DMS153 treated with DMSO at 0.1 percent for 48 hours (cell line): ENCODE results near the gene CFAP157.
"Not testable (repeated sequence)": the region's sequence is repeated elsewhere in the genome, so short reads cannot be mapped to it uniquely, and the experiment has no call there.

Experiments used
- DNase-seq: peaks from one replicate; lab custom pipeline; 2025; ENCODE audit not compliant: unreplicated experiment; lab: John Stamatoyannopoulos, UW

Gene CFAP157

GRCh38 chr9:127734747-127735529, 28.1 kb downstream of the CFAP157 start, which contains the start of gene TOR2A:
Gene TOR2A, minus strand, starts transcription at chr9:127735294. Its CDS starts 24 bp downstream, at chr9:127735270.
- peak; percentile 96 for DNase-seq

- no peak for DNase-seq
These were observed 28.9 kb downstream of the CFAP157 start for GRCh38 chr9:127735530-127736185.

DNA sequence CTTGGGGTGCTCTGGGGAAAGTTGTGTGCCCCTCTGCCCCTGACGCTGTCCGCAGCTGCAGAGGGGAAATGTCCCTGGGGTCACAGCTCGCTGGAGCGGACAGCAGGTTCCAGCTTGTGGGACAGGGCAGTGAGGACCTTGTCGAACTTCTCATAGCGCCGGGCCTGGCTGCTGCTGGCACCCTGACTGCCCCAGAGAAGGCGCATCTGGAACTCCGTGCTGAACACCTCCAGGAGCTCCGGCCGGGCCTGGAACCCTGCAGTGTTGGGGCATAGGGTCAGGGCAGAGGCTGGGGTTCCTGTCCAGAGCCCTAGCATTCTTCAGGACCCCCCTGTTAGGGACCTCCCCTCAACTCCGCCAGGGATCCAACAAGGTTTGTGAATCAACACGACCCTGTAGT, 31.9 kb downstream of the CFAP157 start:
- no peak for DNase-seq

DNA sequence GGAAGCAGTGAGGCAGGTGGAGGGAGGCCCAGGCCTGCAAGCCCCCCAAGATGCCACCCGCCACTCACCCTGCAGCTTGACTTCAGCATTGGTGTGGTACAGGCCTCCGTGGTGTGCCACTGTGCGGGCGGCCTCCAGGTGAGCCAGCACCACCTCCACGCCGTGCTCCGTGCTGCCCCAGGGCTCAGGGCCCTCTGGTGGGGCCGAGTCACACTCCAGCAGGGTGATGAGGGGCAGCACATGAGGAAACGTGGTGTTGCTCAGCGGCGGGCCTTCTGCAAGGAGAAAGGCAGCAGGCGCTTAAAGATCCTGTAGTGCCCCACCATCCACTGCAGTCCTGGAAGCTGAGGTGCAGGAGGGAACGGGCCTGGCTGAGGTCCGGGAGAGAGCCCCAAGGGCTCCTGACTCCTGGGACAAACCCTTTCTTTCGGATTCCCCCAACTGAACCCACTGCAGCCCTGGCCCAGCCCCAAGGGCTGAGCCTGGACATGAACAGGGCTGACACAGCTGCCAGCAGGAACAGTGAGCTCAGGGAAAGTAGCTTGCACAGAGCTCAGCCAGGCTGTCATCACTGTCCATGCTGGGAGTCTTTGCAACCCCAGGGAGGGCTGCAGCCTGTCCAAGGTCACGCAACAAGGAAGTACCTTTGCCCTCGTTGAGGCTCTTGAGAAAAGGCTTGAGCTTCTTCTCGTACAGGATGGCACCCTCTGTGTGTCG, 33.0 kb downstream of the CFAP157 start:
- DNase-seq: no peak

DNA sequence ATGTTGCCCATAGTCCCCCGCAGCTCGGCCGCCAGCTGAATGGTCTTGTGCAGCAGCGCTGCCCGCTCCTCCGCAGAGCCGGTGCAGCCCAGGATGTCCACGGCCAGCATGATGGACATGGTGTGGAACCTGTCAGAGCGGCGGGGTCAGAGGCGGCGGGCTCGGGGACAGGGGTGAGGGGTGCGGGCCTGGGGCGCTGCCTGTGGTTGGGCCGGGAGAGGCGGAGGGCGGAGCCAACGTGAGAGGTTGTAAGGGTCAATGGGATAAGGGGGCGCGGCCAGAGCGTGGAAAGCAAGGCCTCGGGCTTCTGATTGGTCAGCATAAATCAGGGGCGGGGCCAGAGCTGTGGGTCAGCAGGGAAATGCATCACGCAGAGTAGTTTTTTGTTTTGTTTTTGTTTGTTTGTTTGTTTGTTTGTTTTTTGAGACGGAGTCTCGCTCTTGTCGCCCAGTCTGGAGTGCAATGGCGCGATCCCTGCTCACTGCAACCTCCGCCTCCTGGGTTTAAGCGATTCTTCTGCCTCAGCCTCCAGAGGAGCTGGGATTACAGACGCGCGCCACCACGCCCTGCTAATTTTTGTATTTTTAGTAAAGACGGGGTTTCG, 35.1 kb downstream of the CFAP157 start:
- DNase-seq: no peak

DNA sequence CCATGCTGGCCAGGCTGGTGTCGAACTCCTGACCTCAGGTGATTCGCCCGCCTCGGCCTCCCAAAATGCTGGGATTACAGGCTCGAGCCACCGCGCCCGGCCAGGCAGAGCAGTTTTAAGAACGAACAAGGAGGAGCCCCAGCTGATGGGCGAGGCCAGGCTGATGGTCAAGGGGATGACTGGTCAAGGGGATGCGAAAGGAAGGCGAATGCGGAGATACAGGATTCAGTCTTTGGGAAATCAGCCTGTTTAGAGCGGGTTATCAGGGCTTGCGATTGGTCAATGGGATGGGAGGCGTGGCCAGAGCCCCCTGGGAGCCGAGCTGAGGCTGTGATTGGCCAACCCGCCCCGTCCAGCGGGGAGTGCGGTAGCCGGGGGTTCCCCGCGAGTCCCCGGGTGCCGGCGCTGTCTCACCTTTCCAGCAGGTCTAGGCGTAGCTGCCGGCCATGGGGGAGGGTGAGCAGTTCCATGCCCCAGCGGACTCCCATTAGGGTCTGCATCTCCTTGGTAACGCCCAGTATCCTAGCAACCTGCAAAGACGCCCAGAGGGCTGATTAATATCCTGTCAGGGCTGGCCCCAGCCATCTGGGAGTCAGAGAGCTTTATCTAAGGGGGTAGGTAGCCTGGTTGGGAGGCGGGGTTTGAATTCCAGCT, 35.8 kb downstream of the CFAP157 start:
- no peak for DNase-seq

GRCh38 chr9:127744398-127745110, 37.8 kb downstream of the CFAP157 start:
- DNase-seq: no peak

DNA sequence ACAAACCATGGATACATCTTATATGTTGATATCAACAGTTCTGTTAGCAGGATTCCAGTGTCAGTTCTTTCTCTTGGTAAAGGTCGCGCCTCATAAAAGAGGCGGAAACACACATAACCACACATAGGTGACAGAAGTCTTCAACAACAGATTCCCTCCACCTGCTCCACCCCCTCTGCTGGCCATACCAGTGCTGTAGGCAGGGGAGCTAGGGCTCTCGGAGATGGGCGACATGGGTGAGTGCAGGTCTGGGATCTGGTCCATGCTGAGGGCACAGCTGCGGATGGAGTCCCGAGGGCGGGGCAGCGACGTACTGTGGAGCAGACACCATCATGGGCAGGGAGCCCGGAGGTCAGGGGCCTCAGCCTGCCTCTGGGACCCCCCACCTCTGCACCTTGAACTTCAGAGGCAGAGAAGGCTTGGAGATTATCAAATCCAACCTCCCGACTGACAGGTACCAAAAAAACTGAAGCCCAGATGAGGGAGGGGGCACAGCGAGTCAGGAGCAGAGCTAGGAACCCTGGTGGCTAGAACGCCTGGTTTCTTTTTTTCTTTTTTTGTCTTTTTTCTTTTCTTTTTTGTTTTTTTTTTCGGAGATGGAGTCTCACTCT, 40.3 kb downstream of the CFAP157 start:
- DNase-seq: no peak

- no peak for DNase-seq
These were observed 42.5 kb downstream of the CFAP157 start for GRCh38 chr9:127749090-127749787.

DNA sequence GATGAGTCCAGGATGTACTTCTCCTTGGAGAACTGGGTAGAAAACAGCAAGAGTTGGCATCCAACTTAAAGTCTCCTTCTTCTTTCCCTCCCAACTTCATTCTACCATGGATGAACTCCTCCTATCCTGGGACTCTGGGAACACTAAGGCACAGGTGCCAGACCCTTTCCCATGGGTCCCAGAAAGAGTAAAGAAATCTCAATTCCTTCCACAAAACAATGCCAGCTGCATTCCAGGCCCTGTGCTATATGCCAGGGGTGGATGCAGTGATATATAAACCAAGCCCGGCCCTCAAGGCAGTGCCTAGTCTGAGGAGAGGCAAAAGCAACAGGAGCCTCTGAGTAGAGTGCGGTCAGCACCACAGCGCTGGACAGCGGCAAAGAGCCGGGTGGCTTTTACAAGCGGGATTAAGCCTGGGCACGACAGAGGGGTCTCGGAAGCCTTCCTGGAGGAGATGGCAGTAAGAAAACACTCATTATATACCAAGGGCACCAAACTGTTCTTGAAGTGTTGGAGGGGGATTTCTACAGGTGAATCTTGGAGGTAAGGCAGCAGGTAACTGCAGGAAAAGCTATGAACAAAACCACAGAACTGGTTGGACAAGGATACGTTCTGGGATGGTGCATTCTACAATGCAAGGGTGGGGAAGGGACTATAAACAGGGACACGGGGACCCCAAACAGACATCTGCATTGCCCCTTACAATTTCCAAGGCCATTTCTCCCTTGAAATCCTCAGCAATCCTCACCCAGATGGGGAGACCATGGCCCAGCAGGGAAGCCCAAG, 44.7 kb downstream of the CFAP157 start:
- DNase-seq: no peak

- DNase-seq: no peak
These were observed 46.4 kb downstream of the CFAP157 start for GRCh38 chr9:127753148-127753547.

DNA sequence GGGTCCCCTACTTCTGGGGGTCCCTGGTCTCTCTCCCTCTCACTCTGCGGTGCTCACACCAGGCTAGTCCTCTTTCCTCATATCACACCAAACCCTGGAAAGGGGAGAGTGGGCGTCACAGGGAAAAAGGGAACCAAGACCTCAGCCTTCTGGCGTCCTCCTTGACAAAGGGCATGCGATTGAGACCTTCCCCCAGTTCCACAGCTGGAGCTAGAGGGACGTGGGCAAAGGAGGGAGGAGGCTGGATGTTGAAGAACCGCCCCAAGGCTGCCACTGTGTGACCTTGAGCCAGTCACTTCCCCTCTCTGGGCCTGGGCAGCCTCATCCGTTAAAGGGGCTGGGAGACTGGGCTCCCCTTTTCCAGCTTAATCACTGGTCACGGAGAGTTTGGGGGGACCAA, 46.8 kb downstream of the CFAP157 start:
- no peak for DNase-seq

DNA sequence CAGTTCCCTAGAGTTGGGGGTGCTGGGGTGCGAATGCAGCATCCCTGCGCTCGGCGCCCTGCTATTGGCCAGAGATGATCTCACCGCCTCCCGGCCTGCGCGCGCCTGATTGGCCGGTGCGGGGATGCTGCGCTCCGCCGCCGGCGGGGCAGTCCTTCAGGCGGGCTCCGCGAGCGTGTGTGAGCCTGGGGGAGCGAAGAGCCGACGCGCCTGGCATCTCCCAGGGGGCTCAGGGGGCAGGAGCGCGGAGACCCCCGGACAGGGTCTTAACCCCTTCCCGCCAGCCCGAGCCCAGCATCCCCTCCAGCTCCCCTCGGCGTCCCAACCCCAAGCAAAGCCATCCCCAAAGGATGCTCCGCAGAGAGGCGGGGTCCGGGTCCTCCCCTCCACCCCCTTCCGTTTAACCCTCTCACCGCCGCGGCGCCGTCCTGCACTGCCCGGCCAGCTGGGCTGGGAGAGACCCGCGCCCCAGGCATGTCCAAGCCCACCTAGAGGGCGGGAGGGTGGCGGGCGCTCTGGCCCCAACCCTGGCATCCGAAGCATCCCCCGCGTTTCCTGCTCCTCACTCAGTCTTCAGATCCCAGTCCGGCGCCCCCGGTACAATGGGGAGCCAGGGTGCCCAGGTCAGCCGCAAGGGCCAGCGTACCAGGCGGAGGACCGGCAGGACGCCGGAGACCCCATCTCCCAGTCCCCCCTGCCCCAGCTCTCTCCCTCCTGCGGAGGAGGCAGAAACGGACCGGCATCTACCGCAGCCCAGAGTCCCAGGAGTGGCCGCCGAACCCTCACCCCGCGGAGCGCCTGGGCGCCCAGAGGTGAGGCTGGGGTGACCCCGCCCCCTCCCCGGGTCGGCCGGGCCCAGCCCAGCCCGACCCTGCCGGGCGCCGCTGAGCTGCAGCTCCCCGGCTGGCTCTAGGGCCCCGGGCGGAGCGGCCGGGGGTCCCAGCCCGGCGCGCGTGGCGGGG, 47.6 kb downstream of the CFAP157 start:
- no peak for DNase-seq

- DNase-seq: no peak
These were observed 48.6 kb downstream of the CFAP157 start for GRCh38 chr9:127755061-127756060.

- DNase-seq: no peak
These were observed 49.4 kb downstream of the CFAP157 start for GRCh38 chr9:127756233-127756632.

DNA sequence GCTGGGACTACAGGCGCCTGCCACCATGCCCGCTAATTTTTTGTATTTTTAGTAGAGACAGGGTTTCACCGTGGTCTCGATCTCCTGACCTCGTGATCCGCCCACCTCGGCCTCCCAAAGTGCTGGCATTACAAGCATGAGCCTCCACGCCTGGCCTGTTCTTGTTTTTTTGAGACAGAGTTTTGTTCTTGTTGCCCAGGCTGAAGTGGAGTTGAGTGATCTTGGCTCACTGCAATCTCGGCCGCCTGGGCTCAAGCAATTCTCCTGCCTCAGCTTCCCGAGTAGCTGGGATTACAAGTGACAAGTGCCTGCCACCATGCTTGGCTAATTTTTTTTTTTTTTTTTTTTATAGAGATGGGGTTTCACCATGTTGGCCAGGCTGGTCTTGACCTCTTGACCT, 50.0 kb downstream of the CFAP157 start:
- not testable (repeated sequence) for DNase-seq
